Stimulated activated CD4-positive, alpha-beta T cell treated with anti-CD3 and anti-CD28 coated beads, Interleukin-1b, Interleukin-23, amount 100 ng/mL, for 24 hours (primary cell): ENCODE measurements around the gene OOSP4A.

ENCODE experiments used
- DNase-seq, 4 experiments: peaks; one replicate each; pipeline ENCODE4 v3.0.0-alpha.2; 2020; ENCODE audit warnings: low read depth in 4 of 4, low spot score in 1 of 4

OOSP4A gene

DNA sequence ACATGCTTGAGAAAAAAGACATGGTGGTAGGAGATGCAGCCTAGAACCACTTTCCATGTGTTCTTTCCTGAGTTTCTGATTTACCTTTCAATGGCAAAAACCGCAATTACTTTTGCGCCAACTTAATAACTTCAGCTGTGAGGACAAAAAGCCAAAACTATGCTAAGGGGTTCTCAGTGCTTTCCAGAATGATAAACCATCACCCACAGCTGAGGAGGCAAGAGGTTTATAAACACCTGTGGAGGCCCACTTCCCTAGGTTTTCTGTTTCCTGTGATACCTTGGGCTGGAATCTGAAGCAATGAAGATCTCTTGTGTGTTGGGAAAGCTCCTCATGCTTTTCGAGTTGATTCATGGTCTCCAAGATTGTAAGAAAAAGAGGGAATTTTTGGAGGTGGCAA is at the start of gene OOSP4A:
OOSP4A (plus strand) TSS at position 301 of the 400 bp plus-strand sequence; CDS start at position 301, 0 bp downstream.
- no peak for DNase-seq

DNA sequence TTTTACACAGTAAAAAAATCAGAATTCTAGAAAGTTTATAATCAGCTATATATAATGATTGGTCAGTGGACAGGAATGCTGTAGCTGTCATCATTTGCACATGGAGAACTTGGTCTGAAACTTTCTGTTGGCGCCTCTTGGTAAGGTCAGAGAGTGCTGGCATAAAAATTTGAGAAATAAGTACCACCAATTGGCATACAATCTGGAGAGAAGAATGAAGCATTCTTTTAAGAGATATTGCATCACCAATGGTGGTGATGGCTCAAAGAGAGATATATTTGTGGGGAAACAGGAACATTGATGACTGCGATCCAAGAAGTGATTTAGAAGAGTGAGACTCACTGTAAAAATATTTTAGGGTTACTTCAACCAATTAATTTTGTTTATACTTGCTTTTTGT is 45.4 kb upstream of the OOSP4A start:
- DNase-seq: no peak

DNA sequence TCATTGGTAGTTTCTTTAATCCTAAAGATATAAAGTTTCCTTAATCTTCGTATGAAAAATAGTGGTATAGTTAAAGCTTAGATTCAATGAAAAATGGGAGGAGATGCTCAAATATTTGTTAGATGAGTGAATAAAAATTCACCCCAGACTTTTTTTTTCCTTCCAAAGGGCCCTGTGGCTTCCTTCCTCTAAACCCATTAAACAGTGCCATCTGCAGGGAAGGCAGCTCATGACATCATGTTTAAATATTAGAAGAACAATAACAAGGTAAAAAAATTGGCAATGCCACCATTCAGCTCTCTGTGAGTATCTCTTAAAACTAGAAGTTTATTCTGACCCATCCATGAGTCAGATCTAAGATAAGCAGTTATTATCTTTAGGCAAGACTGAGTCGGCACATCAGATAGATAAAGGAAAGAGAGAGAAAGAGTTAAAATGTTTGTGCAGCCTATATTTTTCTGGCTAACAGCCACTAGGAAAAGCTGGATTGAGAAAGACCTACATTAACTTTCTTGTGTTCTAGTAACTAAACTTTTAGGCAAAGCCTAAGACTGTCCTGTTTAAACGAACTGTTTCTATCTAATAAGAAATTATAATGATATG is 44.7 kb upstream of the OOSP4A start:
- no peak for DNase-seq

DNA sequence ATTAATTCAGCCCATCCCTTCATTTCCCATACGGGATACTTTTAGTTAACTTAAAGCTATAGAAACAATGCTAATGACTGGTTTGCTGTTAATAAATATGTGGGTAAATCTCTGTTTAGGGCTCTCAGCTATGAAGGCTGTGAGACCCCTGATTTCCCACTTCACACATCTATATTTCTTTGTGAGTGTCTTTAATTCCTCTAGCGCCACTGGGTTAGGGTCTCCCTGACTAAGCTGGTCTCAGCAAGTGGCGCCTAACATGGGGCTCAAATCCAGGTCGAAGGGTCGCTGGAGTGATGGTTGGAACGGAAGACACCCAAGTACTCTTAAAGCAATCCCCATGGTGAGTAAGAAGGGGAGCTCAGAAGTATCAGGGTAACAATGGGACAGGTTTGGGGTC is 40.0 kb upstream of the OOSP4A start:
- no peak for DNase-seq

DNA sequence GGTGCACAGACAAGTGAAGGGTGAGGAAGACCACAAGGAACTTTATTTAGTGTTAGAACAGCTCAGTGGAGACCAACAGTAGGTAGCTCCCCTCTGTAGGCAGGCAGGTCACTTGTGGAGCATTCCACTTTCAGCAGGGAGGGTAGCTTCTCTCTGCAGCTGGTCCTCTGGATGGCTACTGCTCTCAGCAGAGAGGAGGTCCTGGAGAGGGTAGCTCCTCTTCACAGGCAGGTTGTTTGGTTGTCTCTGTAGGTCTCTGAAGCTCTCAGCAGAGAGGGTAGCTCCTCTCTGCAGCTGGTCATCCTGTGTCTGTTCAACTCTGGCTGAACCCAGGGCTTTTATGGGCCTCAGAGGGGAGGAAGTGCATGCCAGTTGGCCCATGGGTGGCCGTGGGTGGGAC is 32.1 kb upstream of the OOSP4A start:
- DNase-seq: no peak

DNA sequence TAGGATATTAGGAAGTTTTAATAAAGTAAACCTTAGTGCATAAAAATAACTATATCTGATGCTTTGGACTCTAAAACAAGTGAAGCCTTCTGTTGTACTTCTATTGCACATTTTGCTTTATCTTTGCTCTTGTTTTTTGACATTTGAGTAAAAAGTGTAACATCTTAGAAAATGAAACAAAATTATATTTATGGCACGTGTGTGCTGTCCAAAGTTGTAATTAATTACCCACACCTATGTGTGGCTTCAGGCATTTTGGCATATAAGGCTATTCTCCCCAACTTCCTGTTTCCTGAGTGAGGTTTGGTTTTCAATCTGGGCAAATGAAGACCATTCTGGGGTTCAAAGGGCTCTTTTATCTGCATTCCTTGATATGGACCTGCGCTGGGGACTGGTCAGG is 25.7 kb upstream of the OOSP4A start, which contains the start of gene OOSP1:
OOSP1 (plus strand) TSS at position 301 of the 400 bp plus-strand sequence; CDS start at position 324, 23 bp downstream.
- no peak for DNase-seq

DNA sequence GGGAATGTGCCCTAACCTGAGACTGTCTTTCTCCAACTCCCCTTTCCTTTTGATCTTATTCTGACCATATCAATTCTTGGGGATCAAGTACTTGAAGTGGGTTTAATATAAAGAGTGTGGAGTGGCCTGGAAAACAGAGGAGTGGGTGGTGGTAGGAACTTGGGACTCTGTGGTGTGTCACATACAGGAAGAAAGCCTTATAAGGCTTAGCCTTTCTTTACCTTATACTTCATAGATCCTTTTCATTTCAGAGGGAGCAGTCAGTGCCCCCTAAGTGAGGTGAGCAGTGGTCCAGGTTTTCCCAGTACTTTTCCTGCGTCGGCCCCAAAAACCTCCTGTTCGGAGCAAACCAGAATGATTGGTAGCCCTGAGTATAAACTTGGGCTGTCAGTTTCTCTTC is 25.1 kb upstream of the OOSP4A start:
- DNase-seq: no peak

DNA sequence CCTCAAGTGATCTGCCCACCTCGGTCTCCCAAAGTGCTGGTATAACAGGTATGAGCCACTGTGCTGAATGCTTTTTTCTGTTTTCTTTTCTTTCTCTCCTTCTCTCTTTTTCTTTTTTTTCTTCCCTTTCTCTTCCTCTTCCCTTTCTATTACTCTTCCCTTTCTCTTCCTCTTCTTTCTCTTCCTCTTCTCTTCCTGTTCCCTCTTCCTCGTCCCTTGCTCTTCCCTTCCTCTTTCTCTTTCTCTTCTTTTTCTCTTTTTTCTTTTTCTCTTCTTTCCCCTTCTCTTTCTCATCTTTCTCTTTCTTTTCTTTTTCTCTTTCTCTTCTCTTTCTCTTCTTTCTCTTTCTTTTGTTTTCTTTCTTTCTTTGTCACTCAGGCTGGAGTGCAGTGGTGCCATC is 24.4 kb upstream of the OOSP4A start:
- no peak for DNase-seq

DNA sequence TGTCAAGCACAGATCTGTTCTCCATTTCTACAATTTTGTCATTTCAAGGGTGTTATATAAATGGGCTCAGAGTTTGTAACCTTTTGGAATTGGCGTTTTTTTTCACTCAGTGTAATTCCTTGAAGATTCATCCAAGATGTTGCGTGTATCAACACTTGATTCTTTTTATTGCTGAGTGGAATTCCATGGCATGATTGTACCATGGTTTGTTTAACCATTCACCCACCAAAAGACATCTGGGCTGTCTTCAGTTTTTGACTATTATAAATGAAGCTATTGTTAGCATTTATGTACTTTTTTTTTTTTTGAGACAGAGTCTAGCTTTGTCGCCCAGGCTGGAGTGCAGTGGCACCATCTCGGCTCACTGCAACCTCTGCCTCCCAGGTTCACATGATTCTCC is 22.7 kb upstream of the OOSP4A start:
- DNase-seq: no peak

DNA sequence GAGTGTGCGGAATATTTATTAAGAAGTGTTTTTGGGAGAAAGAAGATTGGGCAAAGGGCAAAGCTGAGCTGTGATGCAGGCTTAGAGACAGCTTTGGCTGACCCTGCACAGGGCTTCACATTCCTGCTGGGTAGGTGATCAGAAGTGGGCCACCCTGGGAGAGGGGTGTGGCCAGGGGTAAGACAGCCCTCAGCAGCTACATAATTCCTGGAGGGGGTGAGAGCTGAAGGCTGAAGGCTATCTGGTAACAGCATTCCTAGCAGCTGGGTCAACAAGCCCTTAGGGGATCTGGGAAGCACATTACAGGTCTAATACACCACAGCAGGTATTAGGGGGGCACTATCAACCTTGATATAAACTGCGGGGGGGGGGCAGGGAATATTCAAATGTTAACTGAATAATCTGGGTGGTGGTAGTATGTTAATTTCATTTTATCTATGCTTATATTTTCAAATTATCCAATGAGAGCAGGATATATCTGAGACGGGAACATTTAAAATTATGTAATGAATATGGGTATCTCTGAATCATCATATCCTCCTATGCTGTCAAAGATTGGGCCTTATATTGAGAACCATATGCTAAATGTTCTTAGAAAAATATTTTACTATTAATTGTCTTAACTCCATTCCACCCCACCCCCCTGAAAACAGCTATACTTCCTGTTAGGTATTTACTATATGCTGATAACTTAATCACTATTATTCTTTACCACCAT is 19.7 kb upstream of the OOSP4A start:
- no peak for DNase-seq

DNA sequence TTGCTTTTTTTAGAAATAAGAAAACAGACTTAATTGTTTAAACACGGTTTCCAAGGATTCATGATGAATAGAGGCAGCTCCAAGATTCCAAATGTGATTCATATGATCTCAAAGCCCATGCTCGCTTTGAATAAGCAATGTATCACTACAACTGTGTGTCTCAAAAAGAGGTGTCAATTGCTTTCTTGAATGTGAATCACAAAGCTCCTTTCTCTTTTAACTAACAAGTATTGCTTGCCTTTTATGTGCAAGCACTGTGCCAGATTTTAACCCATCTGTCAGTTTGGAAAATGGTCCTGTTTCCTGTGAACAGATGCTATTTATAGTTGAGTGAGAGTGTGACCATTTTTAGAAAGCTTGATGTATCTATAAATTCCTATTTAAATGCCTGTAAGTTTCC is 19.1 kb upstream of the OOSP4A start:
- DNase-seq: no peak

DNA sequence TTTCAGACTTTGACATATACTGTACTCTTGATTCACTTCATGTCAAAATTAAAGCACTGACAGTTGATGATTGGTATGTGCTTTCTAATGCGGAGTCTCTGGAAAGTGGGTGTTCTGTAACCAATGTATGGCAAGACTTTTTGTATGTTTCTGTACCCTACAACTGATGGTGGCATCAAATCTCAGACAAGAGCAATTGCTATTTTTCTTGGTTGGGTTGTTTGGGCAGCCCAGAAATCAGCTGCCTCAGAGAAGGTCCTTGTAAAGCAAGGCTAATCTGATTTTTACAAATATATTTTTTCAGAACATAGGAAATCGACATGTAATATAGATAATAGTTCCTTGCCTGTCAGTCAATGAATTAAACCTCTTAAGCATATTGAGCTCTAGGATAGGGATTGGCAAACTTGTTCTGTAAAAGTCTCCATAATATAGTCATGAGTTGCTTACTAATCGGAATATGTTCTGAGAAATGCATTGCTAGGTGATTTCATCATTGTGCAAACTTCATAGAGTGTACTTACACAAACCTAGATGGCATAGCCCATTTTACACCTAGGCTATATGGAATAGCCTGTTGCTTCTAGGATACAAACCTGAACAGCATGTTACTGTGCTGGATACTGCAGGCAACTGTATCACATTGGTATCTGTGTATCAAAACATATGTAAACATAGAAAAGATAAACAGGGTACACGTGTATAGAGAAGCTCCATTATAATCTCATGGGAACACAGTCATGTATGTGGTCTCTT is 10.2 kb upstream of the OOSP4A start:
- DNase-seq: no peak

DNA sequence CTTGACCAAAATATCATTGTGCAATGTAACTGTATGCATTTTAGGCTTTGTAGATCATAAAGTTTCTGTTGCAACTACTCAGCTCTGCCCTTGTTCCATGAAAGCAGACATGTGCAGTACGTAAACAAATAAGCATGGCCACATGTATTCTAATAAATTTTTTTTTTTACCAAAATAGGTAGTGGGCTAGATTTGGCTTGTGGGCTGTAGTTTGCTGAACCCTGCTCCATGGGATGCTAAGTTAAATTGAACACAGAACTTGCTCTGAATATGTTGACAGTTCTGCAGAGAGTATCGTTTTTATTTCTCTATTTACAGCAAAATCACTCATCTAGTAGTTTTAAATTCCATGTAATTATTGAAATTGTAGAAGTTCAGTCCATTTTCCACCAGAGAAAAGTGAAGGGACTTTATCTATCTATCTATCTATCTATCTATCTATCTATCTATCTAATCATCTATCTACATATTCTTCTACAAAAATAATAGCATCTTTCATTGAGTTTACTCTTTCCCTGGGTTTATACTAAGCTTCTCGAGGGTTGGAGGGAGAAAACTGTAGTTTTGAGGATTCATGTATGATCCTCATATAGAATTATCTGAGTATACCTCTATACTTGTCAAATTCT is 9.5 kb upstream of the OOSP4A start:
- DNase-seq: no peak

DNA sequence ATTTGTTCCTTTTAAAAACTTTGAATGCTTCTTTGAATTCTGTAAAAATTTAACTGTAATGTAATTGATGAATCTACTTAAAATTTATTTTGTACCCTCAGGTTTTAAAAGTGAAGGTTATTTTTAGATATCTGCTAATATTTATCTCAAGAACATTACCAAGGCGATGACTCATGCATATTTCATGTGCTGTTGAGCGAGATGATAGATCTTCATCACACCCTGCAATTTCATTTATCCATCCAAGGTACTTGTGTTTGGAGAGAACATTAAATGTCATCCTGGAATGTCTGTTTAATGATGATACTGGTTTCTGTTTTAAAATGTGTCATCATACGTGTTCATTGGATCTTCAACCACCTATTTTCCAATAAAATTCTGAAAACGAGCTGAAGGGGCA is 6.7 kb upstream of the OOSP4A start:
- no peak for DNase-seq

DNA sequence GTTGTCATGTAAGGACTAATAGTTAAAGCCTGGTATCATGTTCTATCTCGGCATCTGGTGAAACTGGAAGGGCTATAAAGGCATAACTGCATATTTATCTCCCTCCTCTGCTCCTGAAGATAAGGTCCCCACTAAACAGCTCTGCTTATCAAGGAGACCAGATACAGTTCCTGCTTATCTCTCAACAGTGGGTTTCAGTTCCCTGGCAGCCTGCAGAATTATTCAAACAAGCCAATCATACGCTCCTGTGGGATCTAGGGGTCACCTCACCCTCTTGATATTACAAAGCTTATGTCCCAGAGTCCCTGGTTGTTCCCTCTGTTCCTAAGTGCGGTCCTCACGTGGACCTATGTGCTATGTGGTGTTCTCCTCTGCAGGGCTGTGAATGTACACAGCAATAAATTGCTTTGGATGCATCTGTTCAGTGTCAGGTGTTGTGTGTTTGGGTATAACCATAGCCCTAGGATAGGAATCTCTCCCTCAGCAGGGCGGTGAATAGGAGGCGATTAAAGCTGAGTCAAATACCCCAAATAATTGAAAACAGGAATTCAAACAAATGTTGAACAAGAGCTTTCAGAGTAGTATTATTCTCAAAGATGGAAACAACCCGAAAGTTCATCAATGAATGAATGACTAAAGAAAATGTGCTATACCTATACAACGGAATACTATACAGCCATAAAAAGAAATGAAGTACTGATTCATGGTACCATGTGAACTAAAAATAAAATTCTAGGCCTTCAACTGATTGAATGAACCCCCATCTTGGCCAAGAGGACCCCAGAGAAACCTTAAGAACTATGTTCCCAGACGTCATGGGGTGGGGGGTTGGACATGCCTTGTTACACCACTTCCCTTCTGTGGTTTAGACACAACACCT is 3.1 kb upstream of the OOSP4A start:
- DNase-seq: no peak

DNA sequence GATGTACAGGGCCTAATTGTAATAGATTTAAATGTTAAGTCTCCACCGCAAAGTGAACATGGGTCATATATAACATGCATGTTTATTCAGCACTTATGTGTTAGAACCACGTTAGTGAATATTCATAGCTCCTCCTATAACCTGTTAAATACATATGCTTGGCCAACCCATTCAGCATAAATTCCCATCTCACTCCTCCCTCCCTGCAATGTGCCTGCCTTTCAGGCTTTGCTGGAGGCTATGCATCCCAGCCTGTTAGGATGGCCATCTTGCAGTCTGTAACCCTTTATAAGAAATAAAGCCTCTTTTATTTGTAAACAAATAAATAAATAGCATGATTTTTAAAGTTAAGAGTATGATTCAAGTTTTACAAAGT is 1.7 kb upstream of the OOSP4A start:
- no peak for DNase-seq

DNA sequence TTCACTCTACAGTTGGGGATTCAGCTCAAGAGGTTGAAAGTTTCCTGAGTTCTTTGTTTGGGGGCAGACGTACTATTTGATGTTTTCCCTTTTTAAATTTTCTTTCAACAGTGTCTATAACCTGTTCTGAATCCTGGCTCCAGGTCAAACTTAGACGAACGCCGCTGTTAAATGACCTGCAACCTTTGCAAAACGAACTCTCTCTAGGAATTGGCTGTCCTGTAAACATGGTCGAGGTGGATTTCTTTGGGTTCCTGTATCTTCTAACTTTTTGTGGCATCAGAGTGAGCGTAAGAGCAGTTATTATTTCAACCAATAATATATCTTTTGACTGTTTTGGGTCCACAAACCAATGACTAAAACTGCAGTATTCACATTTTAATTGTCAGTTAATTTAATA is 1.6 kb downstream of the OOSP4A start:
- DNase-seq: no peak

DNA sequence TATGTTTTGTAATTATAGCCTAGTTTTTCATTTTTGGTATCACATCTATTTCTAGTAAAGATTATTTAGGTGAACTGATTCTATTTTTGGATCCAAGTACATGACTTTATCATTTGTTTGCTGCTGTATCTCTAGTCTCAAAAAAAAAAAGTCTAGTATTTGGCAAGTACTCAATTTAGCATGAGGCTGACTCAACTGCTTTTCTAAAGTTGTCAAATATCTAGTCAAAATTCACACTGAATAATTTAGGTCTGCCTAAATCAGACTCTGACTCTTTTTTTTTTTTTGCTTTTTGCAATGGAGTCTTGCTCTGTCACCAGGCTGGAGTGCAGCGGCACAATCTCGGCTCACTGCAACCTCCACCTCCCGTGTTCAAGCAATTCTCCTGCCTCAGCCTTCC is 2.4 kb downstream of the OOSP4A start:
- no peak for DNase-seq

DNA sequence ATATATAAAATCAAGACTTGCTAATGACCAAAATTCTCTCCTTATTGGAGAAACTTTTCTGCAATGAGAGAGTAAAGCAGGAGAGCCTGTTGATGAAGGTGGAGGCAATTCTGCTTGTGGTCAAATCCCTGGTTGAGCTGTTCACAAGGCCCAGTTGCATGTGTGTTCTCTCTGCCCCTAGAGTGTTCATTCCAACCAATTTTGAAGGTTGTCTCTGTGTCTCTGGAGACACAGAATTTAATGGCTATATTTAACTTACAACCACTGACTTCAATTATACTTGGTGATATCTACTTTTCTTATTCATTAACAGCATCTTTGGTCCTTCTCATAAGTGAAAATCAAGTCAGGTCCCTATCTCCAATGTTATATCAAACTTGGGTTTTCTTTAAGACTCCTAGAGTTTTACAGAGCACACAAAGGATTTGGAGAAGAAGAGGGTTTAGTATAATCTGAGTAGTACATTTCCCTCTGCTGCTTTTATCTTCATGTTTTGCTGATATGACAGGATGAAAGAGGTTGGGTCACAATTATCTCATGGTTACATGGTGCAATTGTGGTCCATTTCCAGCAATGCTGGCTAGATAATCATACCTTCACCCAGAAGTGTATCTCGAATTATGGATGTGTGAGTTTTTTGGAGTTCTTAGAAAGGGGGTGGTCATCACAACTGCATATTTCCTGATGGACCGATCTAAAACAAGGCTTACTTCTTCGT is 4.0 kb downstream of the OOSP4A start:
- DNase-seq: no peak

DNA sequence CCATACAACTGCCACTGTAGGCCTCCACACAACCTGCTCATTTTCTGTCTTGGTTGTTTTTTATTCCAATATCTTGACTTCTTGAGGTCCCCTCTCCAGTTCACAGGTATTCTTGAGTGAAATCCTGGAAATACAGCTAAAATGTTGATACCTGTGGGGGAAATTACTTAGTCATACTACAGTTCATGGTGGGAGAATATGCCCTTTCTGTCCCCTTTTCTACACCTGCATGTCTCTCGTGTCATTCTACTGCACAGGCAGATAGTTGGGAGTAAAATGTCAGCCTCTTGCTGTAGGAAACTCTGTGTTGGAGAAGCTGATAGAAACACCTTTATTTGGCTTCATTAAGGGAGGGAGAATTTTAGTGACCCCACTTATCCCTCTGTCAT is 4.6 kb downstream of the OOSP4A start:
- no peak for DNase-seq
